DMS79 (cell line): ENCODE results near the gene CLNK.
"Not testable (repeated sequence)": the region's sequence is repeated elsewhere in the genome, so short reads cannot be mapped to it uniquely, and the experiment has no call there.

Experiments used
- DNase-seq: peaks from one replicate; lab custom pipeline; 2025; lab: John Stamatoyannopoulos, UW

CLNK gene

GRCh38 chr4:10577508-10578426 lies 106.8 kb downstream of the CLNK start:
- DNase-seq, result no peak

DNA sequence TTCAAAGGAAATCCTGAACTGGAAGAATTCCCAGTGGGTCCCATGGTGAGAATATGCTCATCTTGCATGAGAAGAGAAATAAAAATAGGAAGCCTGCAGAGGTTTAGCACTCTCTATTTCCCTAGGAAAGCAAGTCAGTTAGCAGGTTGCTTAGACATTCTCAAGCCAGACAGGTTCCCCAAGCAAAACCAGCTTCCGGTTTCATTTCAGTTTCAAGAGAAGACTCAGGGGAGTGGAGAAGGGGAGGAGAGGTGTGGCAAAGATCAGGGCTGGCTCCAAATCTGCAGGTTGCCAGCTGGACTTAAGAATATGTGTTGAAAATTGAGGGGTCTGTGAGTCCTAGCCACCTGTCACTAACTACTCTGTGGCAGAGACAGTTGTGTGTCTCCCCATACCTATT lies 107.5 kb downstream of the CLNK start:
- DNase-seq, result no peak

GRCh38 chr4:10576236-10576635 lies 108.3 kb downstream of the CLNK start:
- DNase-seq, result no peak

DNA sequence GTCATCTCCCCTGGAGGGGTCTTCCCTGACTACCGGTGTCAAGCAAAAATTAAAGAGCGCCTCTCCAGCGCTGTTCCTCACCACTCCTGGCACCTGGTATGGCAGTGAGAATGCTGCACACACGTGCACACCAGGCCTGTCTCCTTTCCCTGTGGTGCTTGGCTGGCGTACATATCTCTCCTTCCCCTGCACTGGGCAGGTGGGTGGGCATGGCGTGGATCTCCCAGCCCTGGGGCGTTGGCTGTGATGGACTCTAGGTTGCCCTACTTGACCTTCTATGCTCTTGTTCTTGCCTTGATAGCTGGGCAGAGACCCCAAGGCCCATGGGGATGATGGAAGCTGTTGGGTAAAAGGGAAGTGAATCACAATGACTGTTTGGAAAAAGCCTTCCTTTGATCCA lies 109.2 kb downstream of the CLNK start:
- DNase-seq, result no peak

- not testable (repeated sequence) for DNase-seq
These were observed 110.0 kb downstream of the CLNK start for GRCh38 chr4:10574553-10574952.

DNA sequence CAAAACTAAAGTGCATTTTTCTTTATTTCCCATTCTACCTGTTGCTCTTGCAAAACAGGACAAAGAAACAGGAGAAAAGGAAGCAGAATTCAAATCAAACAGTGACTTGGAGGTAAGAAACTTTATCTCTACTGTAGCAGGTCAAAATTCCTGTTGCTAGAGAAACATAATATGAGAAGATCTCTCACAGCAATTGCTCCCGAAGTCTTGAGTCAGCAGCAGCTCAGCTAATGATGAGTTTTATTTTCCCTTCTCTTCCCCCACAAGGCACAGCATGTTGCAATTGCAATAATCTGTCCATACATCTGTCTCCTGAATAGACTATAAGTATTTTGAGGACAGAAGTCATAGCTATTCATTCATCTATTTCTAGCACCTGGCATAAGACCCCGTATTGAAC lies 112.7 kb downstream of the CLNK start:
- DNase-seq, result no peak

GRCh38 chr4:10569491-10569890 lies 115.1 kb downstream of the CLNK start:
- DNase-seq, result no peak

DNA sequence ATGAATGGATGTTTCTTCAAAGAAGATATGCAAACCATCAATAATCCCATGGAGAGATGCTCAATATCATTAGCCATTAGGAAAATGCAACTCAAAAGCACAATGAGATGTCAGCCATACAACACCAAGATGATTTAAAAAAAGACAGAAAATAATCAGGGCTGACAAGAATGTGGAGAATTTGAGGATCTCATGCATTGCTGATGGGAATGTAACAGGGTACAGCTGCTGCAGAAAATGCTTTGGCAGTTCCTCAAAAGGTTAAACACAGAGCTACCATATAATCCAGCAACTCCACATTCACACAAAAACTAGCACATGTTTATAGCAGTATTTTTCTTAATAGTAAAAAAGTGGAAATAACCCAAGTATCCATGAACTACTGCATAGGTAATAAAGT lies 116.8 kb downstream of the CLNK start:
- no peak for DNase-seq

GRCh38 chr4:10565166-10565780 lies 119.3 kb downstream of the CLNK start:
- DNase-seq, result no peak

- DNase-seq, result no peak
These were observed 129.9 kb downstream of the CLNK start for GRCh38 chr4:10554694-10555093.

- no peak for DNase-seq
These were observed 130.4 kb downstream of the CLNK start for GRCh38 chr4:10554121-10554520.

- DNase-seq, result no peak
These were observed 131.8 kb downstream of the CLNK start for GRCh38 chr4:10552591-10553280.

GRCh38 chr4:10535912-10536311 lies 148.7 kb downstream of the CLNK start:
- no peak for DNase-seq

DNA sequence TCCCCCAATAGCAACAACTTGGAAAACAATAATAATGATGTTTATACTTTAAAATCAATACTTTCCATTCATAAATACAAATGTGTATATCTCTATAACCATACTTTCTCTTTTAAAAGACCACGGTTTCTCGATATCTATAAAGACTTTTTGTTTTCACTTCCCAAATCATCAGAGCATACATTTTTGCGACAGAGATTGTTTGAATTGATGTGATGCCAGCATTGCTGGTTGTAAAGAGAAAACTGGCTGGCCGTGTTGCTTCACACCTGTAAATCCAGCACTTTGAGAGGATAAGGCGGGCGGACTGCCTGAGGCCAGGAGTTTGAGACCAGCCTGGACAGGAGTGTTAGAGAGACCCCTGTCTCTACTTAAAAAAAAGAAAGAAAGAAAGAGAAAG lies 149.7 kb downstream of the CLNK start:
- no peak for DNase-seq

GRCh38 chr4:10532155-10532554 lies 152.4 kb downstream of the CLNK start:
- no peak for DNase-seq

DNA sequence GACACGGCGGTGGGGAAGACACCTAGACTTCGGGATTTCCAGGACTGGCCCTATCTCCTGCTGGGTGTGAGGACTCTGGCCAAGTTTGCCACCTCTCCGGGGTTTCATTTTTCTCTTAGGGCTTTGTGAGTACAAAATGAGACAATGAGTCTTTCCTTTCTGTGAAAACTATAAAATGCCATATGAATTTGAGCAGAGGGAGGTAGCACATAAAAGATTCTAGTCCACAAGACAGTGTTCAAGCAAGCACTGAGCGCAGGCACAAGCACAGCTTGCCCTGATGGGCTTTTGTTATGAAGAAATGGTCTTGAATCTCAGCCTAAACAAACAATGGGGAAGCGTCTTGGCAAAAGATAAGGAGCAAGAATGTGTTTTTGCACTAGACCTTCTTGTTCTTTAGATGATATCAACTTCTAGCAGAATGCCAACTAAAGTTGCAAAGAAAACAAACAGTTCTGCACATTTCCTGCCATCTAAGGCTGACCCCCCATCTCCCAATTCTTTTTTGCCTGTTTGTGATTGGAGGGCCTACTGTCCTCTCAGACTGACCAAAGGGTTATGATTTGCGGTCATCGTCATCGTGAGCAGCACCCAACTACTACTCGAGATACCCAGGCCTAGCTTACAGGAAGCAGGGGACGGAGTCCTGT lies 154.3 kb downstream of the CLNK start:
- no peak for DNase-seq

DNA sequence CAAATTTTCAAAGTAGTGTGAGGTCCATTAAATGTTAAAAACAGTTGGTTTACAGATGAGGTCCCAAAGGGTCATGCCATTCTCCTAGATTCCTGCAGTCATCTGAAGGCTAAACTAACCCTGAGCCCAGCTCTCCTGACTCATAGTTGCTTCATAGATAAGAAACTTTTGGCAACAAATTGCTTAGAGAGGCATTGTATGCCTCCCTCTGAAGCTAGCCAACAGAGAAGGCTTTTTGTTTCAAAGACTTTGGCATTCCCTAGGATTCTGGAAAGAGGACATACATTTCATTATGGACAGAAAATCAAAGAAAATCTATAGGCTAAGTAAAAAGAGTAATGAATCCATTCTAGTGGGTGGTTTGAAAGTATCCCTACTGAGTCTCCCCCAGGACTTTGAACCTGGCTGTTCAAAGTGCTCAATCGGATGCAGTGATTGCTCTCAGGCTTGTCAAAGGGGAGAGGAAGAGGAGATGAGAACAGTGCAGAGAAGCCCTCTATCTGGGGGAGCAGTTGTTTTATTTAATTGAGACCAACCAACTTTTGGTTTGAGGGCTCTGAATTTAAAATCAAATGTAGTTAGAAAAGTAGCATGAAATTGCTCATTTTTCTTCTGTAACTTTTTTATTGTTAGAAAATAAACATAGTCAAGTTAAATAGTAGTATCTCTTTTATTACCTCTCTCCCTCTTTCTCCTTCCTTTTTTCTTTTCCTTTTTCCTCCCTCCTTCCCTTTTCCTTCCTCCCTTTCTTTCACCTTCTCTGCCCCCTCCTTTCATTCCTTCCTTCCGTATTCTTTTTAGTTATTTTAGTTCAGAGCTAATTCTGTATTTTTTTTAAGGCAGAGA lies 155.1 kb downstream of the CLNK start:
- DNase-seq, result no peak

DNA sequence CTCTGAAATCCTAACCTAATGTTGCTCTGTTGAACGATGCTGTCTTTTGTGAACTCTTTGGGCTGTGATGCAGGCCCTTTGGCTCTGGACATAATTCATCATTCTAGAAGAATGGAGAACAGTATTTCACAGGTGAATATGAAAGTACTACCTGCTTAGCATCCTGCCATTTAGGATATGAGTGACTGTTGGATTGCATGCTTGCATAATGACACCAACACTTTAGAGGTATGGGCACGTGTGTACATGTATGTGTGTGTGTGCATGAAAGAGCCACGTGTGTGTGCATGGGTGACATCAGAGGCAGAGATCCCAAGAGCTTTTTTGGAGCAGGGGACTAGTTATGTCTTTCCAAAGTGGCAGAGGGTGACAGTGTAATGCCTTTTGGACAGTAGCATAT lies 157.1 kb downstream of the CLNK start:
- DNase-seq, result no peak

DNA sequence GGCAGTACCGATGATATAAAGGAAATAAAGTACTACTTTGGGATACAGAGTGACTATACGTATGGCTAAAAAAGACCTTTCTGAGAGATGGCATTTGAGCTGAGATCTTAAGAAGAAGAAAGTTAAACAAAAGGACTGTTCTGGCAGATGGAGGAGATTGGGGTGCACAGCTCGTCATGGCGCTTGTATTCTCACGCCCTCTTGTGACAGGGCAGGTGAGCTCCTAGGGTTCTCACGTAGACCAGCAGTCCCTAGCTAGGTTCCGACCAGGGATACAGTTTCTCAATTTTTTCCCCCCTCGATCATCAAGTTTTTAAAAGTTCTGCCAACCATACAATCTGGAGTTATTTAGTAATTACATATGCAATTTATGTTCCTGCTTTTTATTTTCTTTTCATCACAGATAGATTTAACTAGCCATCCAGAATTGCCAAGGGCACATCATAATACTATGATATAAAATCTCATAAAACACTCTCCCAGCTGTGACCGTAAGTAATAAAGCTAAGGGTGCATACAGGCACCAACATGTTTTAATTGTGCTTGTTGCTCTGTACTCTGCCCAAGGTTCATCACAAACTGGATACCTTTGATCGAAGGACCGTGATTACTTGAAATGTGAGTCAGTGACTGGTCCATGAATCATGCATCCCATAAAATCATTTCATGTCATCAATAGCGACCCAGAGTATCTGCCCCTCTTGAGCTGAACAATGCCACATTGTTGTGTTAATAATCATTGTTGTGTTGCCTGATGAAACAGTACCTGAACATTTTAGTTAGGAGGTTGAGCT lies 157.9 kb downstream of the CLNK start:
- DNase-seq, result no peak

DNA sequence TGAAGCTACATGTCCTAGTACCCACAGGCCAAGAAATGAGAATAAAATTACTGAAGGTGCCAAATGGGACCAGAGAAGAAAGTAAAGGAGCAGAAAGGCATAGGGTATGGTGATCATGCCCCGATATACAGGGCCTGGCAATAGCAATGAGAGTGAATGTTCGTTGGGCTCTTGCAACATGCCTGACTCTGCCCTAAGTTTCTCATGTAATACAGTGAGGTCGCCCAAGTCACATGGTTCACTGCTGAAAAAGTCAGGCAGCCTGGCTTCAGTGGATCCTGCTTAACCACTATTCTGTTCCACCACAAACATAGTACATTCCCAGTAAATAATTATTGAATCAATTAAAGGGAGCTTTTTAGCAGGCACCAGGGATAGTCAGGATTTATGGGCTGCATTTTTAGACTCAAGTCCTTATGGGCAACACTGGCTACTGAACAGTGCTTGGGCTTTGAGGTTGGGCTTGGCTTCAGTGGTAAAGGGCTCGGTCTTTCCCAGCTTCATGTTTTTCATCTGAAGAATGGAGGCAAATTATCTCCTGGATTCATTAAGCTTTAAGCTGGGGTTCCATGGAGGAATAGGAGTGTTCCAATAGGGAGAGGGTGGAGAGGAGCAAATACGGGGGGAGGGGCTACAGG lies 160.3 kb downstream of the CLNK start:
- no peak for DNase-seq
